RPMI8226 (cell line): ENCODE measurements around the gene NCDN.

Experiments
- DNase-seq: peaks from one replicate; pipeline ENCODE4 v3.0.0-alpha.2; 2015

The NCDN gene

GRCh38 chr1:35590476-35591040, 33.0 kb downstream of the NCDN start:
- no peak for DNase-seq

DNA sequence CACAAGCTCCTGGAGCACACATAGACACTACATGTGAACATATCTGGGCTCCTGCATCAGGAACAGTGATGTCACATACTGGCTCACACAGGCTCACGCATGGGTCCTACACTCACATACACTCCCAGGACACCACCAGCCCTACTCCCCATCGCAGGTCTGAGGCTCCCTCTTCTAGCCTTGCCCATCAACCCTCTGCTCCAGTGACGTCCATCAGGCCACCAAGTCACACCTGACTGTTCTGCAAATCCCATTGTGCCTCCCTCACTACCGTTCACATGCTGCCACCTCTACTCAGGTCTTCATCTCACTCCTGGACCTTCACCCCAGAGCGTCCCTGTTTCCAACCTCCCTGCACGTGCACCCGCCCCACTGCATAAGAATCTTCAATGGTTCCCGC, 33.6 kb downstream of the NCDN start:
- no peak for DNase-seq

- DNase-seq, result no peak
These were observed 35.6 kb downstream of the NCDN start for GRCh38 chr1:35592991-35593769.

- DNase-seq, result no peak
These were observed 36.6 kb downstream of the NCDN start for GRCh38 chr1:35594005-35594760.

- DNase-seq, result no peak
These were observed 38.1 kb downstream of the NCDN start for GRCh38 chr1:35595684-35596083.

GRCh38 chr1:35597870-35598269, 40.3 kb downstream of the NCDN start:
- no peak for DNase-seq

DNA sequence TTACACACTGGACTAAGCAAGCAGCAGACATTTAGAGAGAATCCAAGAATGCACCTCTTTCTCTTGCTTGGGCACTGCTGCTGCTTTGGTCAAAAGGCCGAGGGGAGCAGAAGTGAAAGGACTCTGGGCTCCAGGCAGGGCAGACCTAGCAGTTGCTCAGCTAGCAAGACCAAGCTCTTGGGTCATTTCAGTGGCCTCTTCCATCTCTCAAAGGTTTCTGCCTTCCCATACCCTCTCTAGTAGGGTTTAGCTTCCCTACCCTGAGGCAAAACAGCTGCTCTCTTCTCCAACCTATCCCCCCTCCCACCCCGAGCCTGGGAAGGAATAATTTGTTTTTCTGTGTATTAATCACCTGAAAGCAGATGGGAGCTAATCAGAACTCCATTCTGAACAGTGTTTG, 41.3 kb downstream of the NCDN start:
- no peak for DNase-seq

GRCh38 chr1:35599411-35599810, 41.8 kb downstream of the NCDN start:
- DNase-seq, result no peak

GRCh38 chr1:35600593-35600992, 43.0 kb downstream of the NCDN start:
- no peak for DNase-seq

DNA sequence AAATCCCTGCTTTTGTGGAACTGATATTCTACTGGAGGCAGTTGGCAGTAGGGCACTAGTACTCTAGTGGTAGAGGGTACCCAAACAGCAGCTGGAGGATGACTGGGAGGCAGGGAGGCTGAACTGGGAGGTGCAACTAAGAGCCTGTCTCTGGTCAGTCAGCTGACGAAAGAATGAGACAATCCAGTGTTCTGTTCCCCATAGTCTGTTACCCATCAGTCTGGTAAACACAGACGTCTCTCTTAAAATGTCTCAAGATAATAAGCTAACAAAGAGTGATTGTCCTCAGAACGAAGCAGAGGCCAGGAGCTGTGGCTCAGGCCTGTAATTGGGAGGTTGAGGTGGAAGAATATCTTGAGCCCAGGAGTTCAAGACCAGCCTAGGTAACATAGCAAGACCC, 45.9 kb downstream of the NCDN start:
- DNase-seq, result no peak

- no peak for DNase-seq
These were observed 46.3 kb downstream of the NCDN start for GRCh38 chr1:35603941-35604340.

DNA sequence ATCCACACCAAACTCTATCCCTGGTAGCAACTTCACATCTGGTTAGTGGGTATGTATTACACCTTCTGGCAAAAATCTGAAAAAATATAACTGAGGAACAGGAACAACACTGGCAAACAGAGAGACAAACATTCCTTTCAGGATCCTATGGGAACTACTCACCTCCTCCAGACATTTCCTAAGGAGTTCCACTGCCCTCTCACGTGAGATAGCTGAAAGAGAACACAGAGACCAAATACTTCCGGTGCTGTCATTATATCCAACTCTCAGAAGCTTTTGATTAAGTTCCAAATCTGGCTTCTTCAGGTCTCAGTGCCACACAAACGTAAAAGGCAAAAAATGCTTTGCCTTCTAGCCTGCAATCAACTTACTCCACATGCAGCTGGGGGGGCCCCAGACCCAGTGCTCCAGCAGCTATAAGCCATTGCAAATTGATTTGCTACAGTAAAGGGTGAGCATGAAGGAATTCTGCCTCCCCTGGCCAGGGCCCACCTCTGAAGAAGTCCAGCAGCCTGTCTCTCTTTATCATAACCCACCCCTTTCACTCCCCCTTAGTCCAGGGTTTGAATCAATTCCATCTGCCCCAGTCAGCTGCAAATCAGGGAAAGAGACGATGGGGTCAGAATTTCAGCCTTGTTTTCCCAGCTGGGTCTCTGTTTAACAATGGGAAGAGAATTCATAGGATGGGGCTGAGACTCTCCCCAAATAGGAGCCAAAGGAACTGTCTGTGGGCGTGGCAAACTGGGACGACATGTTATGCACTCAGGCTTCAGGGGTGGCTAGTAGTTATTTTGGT, 47.7 kb downstream of the NCDN start:
- no peak for DNase-seq

- DNase-seq, result no peak
These were observed 48.2 kb downstream of the NCDN start for GRCh38 chr1:35605867-35606182.

DNA sequence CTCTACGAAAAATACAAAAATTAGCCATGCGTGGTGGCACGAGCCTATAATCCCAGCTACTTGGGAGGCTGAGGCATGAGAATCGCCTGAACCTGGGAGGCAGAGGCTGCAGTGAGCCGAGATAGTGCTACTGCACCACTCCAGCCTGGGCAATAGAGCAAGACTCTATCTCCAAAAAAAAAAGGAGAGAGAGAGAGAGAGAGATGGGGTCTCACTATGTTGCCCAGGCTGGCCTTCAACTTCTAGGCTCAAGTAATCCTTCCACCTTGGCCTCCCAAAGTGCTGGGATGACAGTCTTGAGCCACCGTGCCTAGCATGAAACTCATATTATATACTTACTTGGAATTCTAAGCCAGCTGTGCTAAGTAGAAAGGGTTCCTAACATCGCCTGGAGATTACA, 54.1 kb downstream of the NCDN start:
- DNase-seq, result no peak

GRCh38 chr1:35615440-35615839, 57.8 kb downstream of the NCDN start:
- no peak for DNase-seq
